ENCODE results near the gene PDXDC1.
A peak's percentile ranks its signal among the peaks of the same experiment; 100 is the strongest.
"Not testable (repeated sequence)": the region's sequence is repeated elsewhere in the genome, so short reads cannot be mapped to it uniquely, and the experiment has no call there.

Gene PDXDC1
- 87.1 to 159 reads per million in 2 donors for total RNA-seq

- DNase-seq: peak; percentile 90 to 99 (median 96)
These were observed at the start of gene PDXDC1 for GRCh38 chr16:14974656-14975417. Gene PDXDC1, plus strand, starts transcription at chr16:14975026. Its CDS starts 174 bp downstream, at chr16:14975200.

- DNase-seq: peak in 1 of 5 experiments; percentile 30
These were observed 46.6 kb upstream of the PDXDC1 start for GRCh38 chr16:14928064-14928714.

- DNase-seq: not testable (repeated sequence)
These were observed 45.6 kb upstream of the PDXDC1 start for GRCh38 chr16:14929176-14929575.

GRCh38 chr16:14930246-14930645 lies 44.6 kb upstream of the PDXDC1 start:
- DNase-seq: not testable (repeated sequence)

- not testable (repeated sequence) for DNase-seq
These were observed 43.9 kb upstream of the PDXDC1 start for GRCh38 chr16:14930971-14931370.

GRCh38 chr16:14932581-14933375 lies 42.0 kb upstream of the PDXDC1 start:
- not testable (repeated sequence) for DNase-seq

- not testable (repeated sequence) for DNase-seq
These were observed 37.7 kb upstream of the PDXDC1 start, which contains the start of gene NPIPA1 for GRCh38 chr16:14937143-14937542. Gene NPIPA1, plus strand, starts transcription at chr16:14937443. Its CDS starts 0 bp downstream, at chr16:14937443.

GRCh38 chr16:14937994-14938393 lies 36.8 kb upstream of the PDXDC1 start:
- not testable (repeated sequence) for DNase-seq

GRCh38 chr16:14942686-14943085 lies 32.1 kb upstream of the PDXDC1 start:
- DNase-seq: not testable (repeated sequence)

GRCh38 chr16:14955546-14956231 lies 19.1 kb upstream of the PDXDC1 start:
- DNase-seq: no peak

- DNase-seq: no peak
These were observed 17.1 kb upstream of the PDXDC1 start for GRCh38 chr16:14957576-14958322.

GRCh38 chr16:14958323-14958600 lies 16.6 kb upstream of the PDXDC1 start:
- DNase-seq: no peak

- DNase-seq: no peak
These were observed 15.9 kb upstream of the PDXDC1 start for GRCh38 chr16:14958970-14959369.

- DNase-seq: no peak
These were observed 13.2 kb upstream of the PDXDC1 start for GRCh38 chr16:14961405-14962186.

GRCh38 chr16:14963281-14964173 lies 11.3 kb upstream of the PDXDC1 start:
- DNase-seq: no peak

GRCh38 chr16:14965328-14965727 lies 9.5 kb upstream of the PDXDC1 start:
- DNase-seq: no peak

- not testable (repeated sequence) for DNase-seq
These were observed 5.0 kb upstream of the PDXDC1 start for GRCh38 chr16:14969795-14970194.

- not testable (repeated sequence) for DNase-seq
These were observed 3.1 kb upstream of the PDXDC1 start for GRCh38 chr16:14971621-14972228.

- DNase-seq: not testable (repeated sequence)
These were observed 972 bp upstream of the PDXDC1 start for GRCh38 chr16:14973785-14974322.

Measured in T-helper 2 cell (primary cell).